K562 (cell line): ENCODE data around the gene CSRNP2. TPM values are rescaled to one million over a fixed set of nuclear protein-coding genes. Genes with fewer than 3 reads are reported as not detected.
A peak's percentile ranks its signal among the peaks of the same experiment; 100 is the strongest.

Experiments
- BRD4 ChIP-seq: fragments of 200-600 bp; sonication (generic); IDR thresholded peaks from 2 replicates; pipeline ENCODE4 v1.6.1; 2017; ENCODE audit warnings: inconsistent platforms
- CC2D1A ChIP-seq: fragments of 450-650 bp; IDR thresholded peaks from 2 replicates; pipeline ENCODE4 v1.6.1; 2017; ENCODE audit warnings: mild to moderate bottlenecking
- CEBPB ChIP-seq: fragments of 450-650 bp; IDR thresholded peaks from 2 replicates; pipeline ENCODE4 v1.6.1; 2016; ENCODE audit warnings: missing genetic modification characterization, missing compliant biosample characterization
- CXXC5 ChIP-seq: fragments of 250-450 bp; sonication (Bioruptor Pico); IDR thresholded peaks from 2 replicates; pipeline ENCODE4 v1.8.0; 2022; ENCODE audit warnings: inconsistent platforms, mild to moderate bottlenecking, moderate library complexity
- FIP1L1 ChIP-seq: fragments of 200-400 bp; formaldehyde crosslinking; IDR thresholded peaks from 2 replicates; pipeline ENCODE4 v1.6.1; 2018; ENCODE audit warnings: mild to moderate bottlenecking, low read depth, low read length; ENCODE audit not compliant: poor library complexity, severe bottlenecking
- GATAD2A ChIP-seq: fragments of 450-650 bp; IDR thresholded peaks from 2 replicates; pipeline ENCODE4 v1.6.1; 2017
- HDAC8 ChIP-seq: fragments of 450-650 bp; IDR thresholded peaks from 2 replicates; pipeline ENCODE4 v1.6.1; 2016; ENCODE audit warnings: mild to moderate bottlenecking, missing genetic modification characterization, moderate library complexity, missing compliant biosample characterization
- KDM4B ChIP-seq, 2 experiments: fragments of 450-650 bp in 1 of 2; sonication (generic) in 1 of 2; IDR thresholded peaks; 2 replicates each; pipeline ENCODE4 v1.6.1; 2016 to 2017; ENCODE audit warnings: borderline replicate concordance in 2 of 2, antibody characterized with exemption in 1 of 2, low read depth in 1 of 2, mild to moderate bottlenecking in 1 of 2
- MCM2 ChIP-seq: fragments of 450-650 bp; IDR thresholded peaks from 2 replicates; pipeline ENCODE4 v1.6.1; 2017; ENCODE audit warnings: low read depth, mild to moderate bottlenecking
- MTA1 ChIP-seq: fragments of 450-650 bp; IDR thresholded peaks from 2 replicates; pipeline ENCODE4 v1.6.1; 2017; ENCODE audit warnings: borderline replicate concordance
- MTA2 ChIP-seq: fragments of 450-650 bp; IDR thresholded peaks from 2 replicates; pipeline ENCODE4 v1.6.1; 2016; ENCODE audit warnings: low read depth
- NFRKB ChIP-seq: fragments of 450-650 bp; IDR thresholded peaks from 2 replicates; pipeline ENCODE4 v1.6.1; 2016; ENCODE audit warnings: low read depth
- PCBP1 ChIP-seq: fragments of 200-400 bp; formaldehyde crosslinking; IDR thresholded peaks from 2 replicates; pipeline ENCODE4 v1.6.1; 2018; ENCODE audit warnings: mild to moderate bottlenecking, low read depth, low read length; ENCODE audit not compliant: poor library complexity, severe bottlenecking
- PML ChIP-seq: IDR thresholded peaks from 2 replicates; pipeline ENCODE4 v1.6.1; 2012; ENCODE audit warnings: low read length, inconsistent platforms
- SMARCE1 ChIP-seq: fragments of 450-650 bp; IDR thresholded peaks from 2 replicates; pipeline ENCODE4 v1.7.1; 2016; ENCODE audit warnings: mild to moderate bottlenecking
- UBTF ChIP-seq, 2 experiments: IDR thresholded peaks; 2 replicates each; pipeline ENCODE4 v1.6.1; 2012; ENCODE audit warnings: improper control_type of control experiment in 2 of 2, low read depth in 2 of 2, low read length in 2 of 2, borderline replicate concordance in 1 of 2
- ZFP91 ChIP-seq: sonication (generic); formaldehyde crosslinking; IDR thresholded peaks from 2 replicates; pipeline ENCODE4 v1.8.0; 2022; ENCODE audit warnings: mild to moderate bottlenecking, missing genetic modification reagents
- ZNF121 ChIP-seq: sonication (generic); formaldehyde crosslinking; conservative IDR thresholded peaks from 2 replicates; pipeline ENCODE4 v1.8.0; 2022; ENCODE audit warnings: missing genetic modification reagents
- ZNF165 ChIP-seq: fragments of 250-450 bp; sonication (Bioruptor Pico); IDR thresholded peaks from 2 replicates; pipeline ENCODE4 v1.4.0; 2020; ENCODE audit warnings: borderline replicate concordance
- ZNF212 ChIP-seq: fragments of 450-650 bp; formaldehyde crosslinking; IDR thresholded peaks from 2 replicates; pipeline ENCODE4 v1.4.0; 2020; ENCODE audit warnings: mild to moderate bottlenecking
- ZNF24 ChIP-seq: fragments of 450-650 bp; IDR thresholded peaks from 2 replicates; pipeline ENCODE4 v1.6.1; 2016
- polyA plus RNA-seq, 8 experiments: library from polyadenylated mRNA; depleted of rRNA in 4 of 8; stranded (reverse) in 5 of 8; unstranded in 3 of 8; fragments of >200 nt; fragmentation: Nextera tagmentation in 2 of 8; fragmentation: Illumina TruSeq in 1 of 8; extraction: Ambion mirVana in 2 of 8; extraction: Trizol in 1 of 8; gene quantifications; 2 replicates each; pipeline versions ENCODE4 v1.2.1 to v1.2.3, GENCODE V29; 2011 to 2014; ENCODE audit warnings: inconsistent platforms in 1 of 8, missing spikeins in 1 of 8
- total RNA-seq, 7 experiments: library from RNA; depleted of rRNA in 6 of 7; stranded (reverse); fragments of >200 nt in 6 of 7; fragmentation: Illumina TruSeq in 2 of 7; extraction: Trizol in 2 of 7; gene quantifications; 2 replicates each; pipeline versions ENCODE4 v1.2.1 to v1.2.3, GENCODE V29; 2011 to 2021; ENCODE audit warnings: low replicate concordance in 1 of 7
- TF ChIP-seq, protein P1 (sequence below): fragments of 250-450 bp; sonication (Bioruptor Pico); IDR thresholded peaks from 2 replicates; pipeline ENCODE4 v1.5.0; 2020; ENCODE audit warnings: mild to moderate bottlenecking
- TF ChIP-seq, protein P2 (sequence below): fragments of 250-450 bp; sonication (Bioruptor Pico); IDR thresholded peaks from 2 replicates; pipeline ENCODE4 v1.9.0; 2021; ENCODE audit warnings: mild to moderate bottlenecking, inconsistent platforms

The CSRNP2 gene
- total and polyA plus RNA-seq, 9 of the 15 experiments (the other 6 are each of a cell fraction or from before 2014, with no cell fraction given) = 1.6 to 13.9 (median 5.9) TPM

DNA sequence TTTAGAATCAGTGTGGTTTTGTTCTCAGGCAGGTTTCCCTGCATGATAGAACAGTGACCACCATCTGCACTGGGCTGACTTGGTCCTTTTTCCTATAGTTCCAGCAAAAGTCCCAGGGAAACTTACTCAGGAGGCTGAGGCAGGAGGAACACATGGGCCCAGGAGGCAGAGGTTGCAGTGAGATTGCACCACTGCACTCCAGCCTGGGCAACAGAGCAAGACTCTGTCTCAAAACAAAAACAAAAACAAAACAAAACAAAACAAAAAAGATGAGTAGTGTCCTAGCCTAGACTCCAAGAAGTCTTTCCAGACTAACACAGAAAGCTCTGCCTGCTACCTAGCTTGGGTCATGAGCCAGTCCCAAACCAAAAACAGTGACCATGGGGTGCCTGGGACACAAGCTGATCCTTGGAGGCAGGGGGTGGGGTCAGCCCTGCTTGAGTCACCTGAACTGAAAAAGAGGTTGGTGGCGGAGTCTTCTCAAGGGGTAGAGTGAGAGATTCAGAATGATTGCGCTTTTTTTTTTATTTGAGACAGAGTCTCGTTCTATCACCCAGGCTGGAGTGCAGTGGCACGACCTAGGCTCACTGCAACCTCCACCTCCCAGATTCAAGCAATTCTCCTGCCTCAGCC is 49.8 kb downstream of the CSRNP2 start (continued):
- TF ChIP-seq ZFP91 (CRISPR knock-in tag) (no peak), MTA2 (no peak), HDAC8 (tag) (no peak), KDM4B (IDR thresholded peaks at IDR 0.05; ENCODE audit: borderline replicate concordance in 2 of 2, low read depth in 1 of 2) (no peak), SMARCE1 (0 out of 2 replicates have a peak, but pooled peaks have one; percentile 9), CXXC5 (no peak), MCM2 (no peak), ZNF121 (CRISPR knock-in tag) (peak; percentile 55; the same call in 1 of the 2 replicates), UBTF (IDR thresholded peaks at IDR 0.05; ENCODE audit: borderline replicate concordance in 1 of 2, low read depth in 2 of 2, low read length in 2 of 2) (no peak), CEBPB (tag) (peak; percentile 10; the same call in 1 of the 2 replicates), MTA1 (no peak), CC2D1A (no peak), GATAD2A (no peak), ZNF165 (CRISPR knock-in tag) (no peak), BRD4 (no peak), PML (no peak), PCBP1 (no peak), NFRKB (peak; percentile 20; the same call in 1 of the 2 replicates), ZNF212 (no peak), FIP1L1 (no peak), ZNF24 (no peak)
- TF ChIP-seq, protein P1, sequence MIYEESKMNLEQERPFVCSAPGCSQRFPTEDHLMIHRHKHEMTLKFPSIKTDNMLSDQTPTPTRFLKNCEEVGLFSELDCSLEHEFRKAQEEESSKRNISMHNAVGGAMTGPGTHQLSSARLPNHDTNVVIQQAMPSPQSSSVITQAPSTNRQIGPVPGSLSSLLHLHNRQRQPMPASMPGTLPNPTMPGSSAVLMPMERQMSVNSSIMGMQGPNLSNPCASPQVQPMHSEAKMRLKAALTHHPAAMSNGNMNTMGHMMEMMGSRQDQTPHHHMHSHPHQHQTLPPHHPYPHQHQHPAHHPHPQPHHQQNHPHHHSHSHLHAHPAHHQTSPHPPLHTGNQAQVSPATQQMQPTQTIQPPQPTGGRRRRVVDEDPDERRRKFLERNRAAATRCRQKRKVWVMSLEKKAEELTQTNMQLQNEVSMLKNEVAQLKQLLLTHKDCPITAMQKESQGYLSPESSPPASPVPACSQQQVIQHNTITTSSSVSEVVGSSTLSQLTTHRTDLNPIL (CRISPR knock-in tag) = no peak
- TF ChIP-seq, protein P2, sequence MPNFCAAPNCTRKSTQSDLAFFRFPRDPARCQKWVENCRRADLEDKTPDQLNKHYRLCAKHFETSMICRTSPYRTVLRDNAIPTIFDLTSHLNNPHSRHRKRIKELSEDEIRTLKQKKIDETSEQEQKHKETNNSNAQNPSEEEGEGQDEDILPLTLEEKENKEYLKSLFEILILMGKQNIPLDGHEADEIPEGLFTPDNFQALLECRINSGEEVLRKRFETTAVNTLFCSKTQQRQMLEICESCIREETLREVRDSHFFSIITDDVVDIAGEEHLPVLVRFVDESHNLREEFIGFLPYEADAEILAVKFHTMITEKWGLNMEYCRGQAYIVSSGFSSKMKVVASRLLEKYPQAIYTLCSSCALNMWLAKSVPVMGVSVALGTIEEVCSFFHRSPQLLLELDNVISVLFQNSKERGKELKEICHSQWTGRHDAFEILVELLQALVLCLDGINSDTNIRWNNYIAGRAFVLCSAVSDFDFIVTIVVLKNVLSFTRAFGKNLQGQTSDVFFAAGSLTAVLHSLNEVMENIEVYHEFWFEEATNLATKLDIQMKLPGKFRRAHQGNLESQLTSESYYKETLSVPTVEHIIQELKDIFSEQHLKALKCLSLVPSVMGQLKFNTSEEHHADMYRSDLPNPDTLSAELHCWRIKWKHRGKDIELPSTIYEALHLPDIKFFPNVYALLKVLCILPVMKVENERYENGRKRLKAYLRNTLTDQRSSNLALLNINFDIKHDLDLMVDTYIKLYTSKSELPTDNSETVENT (CRISPR knock-in tag) = no peak
